ENCODE measurements around the gene SLC23A2. TPM values are rescaled to one million over a fixed set of nuclear protein-coding genes. Genes with fewer than 3 reads are reported as not detected.

The SLC23A2 gene
- polyA plus RNA-seq, 1 donor from 2014 or later = 38.3 TPM

GRCh38 chr20:5041433-5041832 is 40.1 kb upstream of the SLC23A2 start:
- H2AFZ ChIP-seq (ENCODE audit: low read depth, low read length) = no peak overlapping the region
- no peak overlapping the region for H3K4me2 ChIP-seq (ENCODE audit: low read length)
- no peaks in the 10 kb centered on the region for H4K20me1 ChIP-seq (ENCODE audit: insufficient read depth)
- H3K36me3 ChIP-seq (ENCODE audit: insufficient read depth, low read length) = no peaks in the 10 kb centered on the region
- H3K9ac ChIP-seq (ENCODE audit: low read length) = no peak overlapping the region
- H3F3A ChIP-seq (ENCODE audit: insufficient read depth, low read length, poor library complexity, severe bottlenecking) = no peaks in the 10 kb centered on the region
- no peaks in the 10 kb centered on the region for H3K9me3 ChIP-seq (ENCODE audit: low read length)
- H3K27me3 ChIP-seq (ENCODE audit: insufficient read depth, low read depth, low read length) = no peaks in the 10 kb centered on the region
- no peaks in the 10 kb centered on the region for H3K9me2 ChIP-seq (ENCODE audit: insufficient read depth, low read length)
- H3K27ac ChIP-seq (ENCODE audit: low read length) = no peak overlapping the region
- TF ChIP-seq MXI1 (conservative IDR thresholded peaks at IDR 0.05; ENCODE audit: poor library complexity, severe bottlenecking) (no peak), TAF1 (IDR thresholded peaks at IDR 0.05; ENCODE audit: low read depth) (no peak), EP300 (conservative IDR thresholded peaks at IDR 0.05; ENCODE audit: poor library complexity, severe bottlenecking) (no peak), POLR2AphosphoS5 (IDR thresholded peaks at IDR 0.05) (no peak), SMC3 (conservative IDR thresholded peaks at IDR 0.05; ENCODE audit: poor library complexity) (no peak), RAD21 (conservative IDR thresholded peaks at IDR 0.05) (no peak), EZH2 (IDR thresholded peaks at IDR 0.05; ENCODE audit: borderline replicate concordance, insufficient read depth, low read length, poor library complexity, severe bottlenecking) (no peak), REST (IDR thresholded peaks at IDR 0.05; ENCODE audit: borderline replicate concordance) (no peak)
- TF ChIP-seq, protein P1, sequence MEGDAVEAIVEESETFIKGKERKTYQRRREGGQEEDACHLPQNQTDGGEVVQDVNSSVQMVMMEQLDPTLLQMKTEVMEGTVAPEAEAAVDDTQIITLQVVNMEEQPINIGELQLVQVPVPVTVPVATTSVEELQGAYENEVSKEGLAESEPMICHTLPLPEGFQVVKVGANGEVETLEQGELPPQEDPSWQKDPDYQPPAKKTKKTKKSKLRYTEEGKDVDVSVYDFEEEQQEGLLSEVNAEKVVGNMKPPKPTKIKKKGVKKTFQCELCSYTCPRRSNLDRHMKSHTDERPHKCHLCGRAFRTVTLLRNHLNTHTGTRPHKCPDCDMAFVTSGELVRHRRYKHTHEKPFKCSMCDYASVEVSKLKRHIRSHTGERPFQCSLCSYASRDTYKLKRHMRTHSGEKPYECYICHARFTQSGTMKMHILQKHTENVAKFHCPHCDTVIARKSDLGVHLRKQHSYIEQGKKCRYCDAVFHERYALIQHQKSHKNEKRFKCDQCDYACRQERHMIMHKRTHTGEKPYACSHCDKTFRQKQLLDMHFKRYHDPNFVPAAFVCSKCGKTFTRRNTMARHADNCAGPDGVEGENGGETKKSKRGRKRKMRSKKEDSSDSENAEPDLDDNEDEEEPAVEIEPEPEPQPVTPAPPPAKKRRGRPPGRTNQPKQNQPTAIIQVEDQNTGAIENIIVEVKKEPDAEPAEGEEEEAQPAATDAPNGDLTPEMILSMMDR (IDR thresholded peaks at IDR 0.05; ENCODE audit: poor library complexity, severe bottlenecking) = no peak
- no peak overlapping the region for H3K4me3 ChIP-seq (ENCODE audit: low read length)
- no peaks in the 10 kb centered on the region for H3K79me2 ChIP-seq (replicated peaks; ENCODE audit: insufficient read depth, low read length)

DNA sequence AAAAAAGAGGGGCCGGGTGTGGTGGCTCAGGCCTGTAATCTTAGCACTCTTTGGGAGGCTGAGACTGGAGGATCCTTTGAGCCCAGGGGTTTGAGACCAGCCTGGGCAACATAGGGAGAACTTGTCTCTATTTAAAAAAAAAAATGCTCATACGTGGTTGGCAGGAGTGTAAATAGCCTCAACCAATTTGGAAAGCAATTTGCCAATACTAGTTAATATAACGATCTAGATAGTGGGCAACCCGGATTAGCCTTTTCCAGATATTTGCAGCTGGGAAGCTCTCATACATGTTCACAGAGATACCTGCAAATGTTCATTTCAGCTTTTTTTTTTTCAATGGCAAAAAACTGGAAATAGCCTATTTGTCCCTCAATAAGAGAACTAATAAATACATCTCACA is 39.0 kb upstream of the SLC23A2 start:
- no peak for TF ChIP-seq SMC3 (conservative IDR thresholded peaks at IDR 0.05; ENCODE audit: poor library complexity)
- TF ChIP-seq MXI1 (conservative IDR thresholded peaks at IDR 0.05; ENCODE audit: poor library complexity, severe bottlenecking) = no peak
- no peak for TF ChIP-seq RAD21 (conservative IDR thresholded peaks at IDR 0.05)
- TF ChIP-seq EP300 (conservative IDR thresholded peaks at IDR 0.05; ENCODE audit: poor library complexity, severe bottlenecking) = no peak
- TF ChIP-seq TAF1 (IDR thresholded peaks at IDR 0.05; ENCODE audit: low read depth) = no peak
- no peak for TF ChIP-seq EZH2 (IDR thresholded peaks at IDR 0.05; ENCODE audit: borderline replicate concordance, insufficient read depth, low read length, poor library complexity, severe bottlenecking)
- no peak for TF ChIP-seq REST (IDR thresholded peaks at IDR 0.05; ENCODE audit: borderline replicate concordance)
- no peak for TF ChIP-seq POLR2AphosphoS5 (IDR thresholded peaks at IDR 0.05)
- TF ChIP-seq, protein P1 (IDR thresholded peaks at IDR 0.05; ENCODE audit: poor library complexity, severe bottlenecking) = no peak
- Histone ChIP-seq H3K27ac (ENCODE audit: low read length) (no peak overlapping the region), H3K79me2 (replicated peaks; ENCODE audit: insufficient read depth, low read length) (no peaks in the 10 kb centered on the region), H3K36me3 (ENCODE audit: insufficient read depth, low read length) (no peaks in the 10 kb centered on the region), H3K4me2 (ENCODE audit: low read length) (no peak overlapping the region), H3K9ac (ENCODE audit: low read length) (no peak overlapping the region), H3K9me3 (ENCODE audit: low read length) (no peaks in the 10 kb centered on the region), H3F3A (ENCODE audit: insufficient read depth, low read length, poor library complexity, severe bottlenecking) (no peaks in the 10 kb centered on the region), H3K4me3 (ENCODE audit: low read length) (no peak overlapping the region), H4K20me1 (ENCODE audit: insufficient read depth) (no peaks in the 10 kb centered on the region), H3K9me2 (ENCODE audit: insufficient read depth, low read length) (no peaks in the 10 kb centered on the region), H2AFZ (ENCODE audit: low read depth, low read length) (no peak overlapping the region), H3K27me3 (ENCODE audit: insufficient read depth, low read depth, low read length) (no peaks in the 10 kb centered on the region)

Measured in neural cell (in vitro differentiated cells).